C4-2B (cell line): ENCODE data around the gene RFX2.

ENCODE experiments used
- ZFX ChIP-seq: fragments of 450-650 bp; IDR thresholded peaks from 2 replicates; pipeline ENCODE4 v1.6.1; 2017
- TF ChIP-seq, protein P1 (sequence below): fragments of 450-650 bp; conservative IDR thresholded peaks from 2 replicates; pipeline ENCODE4 v1.5.1; 2017; ENCODE audit warnings: mild to moderate bottlenecking

DNA sequence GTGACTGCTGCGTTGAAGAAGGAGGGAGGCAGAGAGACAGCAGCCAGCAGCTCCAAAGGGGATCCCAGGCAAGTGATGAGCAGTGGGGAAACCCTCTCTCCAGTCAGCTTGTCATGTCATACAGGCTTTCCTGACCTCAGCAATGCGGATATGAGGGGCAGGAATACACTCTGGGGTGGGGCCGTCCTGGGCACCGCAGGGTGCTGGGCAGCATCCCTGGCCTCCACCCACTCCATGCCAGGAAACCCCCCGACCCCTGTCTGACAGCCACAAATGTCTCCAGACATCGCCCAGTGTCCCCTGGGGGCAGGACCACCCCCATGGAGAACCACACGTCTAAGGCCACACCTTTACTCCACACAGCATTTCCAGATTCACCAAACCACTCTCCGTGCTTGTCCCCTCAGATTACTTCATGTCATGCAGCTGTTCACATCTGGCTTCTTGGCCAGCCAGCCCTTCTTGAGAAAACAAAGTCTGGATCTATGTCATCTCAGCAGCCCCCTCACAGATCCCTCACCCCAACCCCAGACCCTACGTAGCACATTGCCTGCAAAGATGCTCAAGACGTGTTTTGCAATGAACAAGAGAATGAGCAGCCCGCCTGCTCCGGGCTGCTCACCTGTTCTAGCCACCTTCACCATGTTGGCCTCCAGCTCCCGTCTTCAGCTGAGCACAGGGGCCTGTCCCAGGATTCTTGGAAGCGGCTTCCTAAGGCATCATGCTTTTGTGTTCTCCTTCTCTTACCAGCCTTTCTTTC, 46.5 kb downstream of the RFX2 start:
- TF ChIP-seq, protein P1, sequence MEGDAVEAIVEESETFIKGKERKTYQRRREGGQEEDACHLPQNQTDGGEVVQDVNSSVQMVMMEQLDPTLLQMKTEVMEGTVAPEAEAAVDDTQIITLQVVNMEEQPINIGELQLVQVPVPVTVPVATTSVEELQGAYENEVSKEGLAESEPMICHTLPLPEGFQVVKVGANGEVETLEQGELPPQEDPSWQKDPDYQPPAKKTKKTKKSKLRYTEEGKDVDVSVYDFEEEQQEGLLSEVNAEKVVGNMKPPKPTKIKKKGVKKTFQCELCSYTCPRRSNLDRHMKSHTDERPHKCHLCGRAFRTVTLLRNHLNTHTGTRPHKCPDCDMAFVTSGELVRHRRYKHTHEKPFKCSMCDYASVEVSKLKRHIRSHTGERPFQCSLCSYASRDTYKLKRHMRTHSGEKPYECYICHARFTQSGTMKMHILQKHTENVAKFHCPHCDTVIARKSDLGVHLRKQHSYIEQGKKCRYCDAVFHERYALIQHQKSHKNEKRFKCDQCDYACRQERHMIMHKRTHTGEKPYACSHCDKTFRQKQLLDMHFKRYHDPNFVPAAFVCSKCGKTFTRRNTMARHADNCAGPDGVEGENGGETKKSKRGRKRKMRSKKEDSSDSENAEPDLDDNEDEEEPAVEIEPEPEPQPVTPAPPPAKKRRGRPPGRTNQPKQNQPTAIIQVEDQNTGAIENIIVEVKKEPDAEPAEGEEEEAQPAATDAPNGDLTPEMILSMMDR = no peak
- no peak for TF ChIP-seq ZFX
